KMS-11 (cell line): Measurements from ENCODE around the gene SCRN3.
"Not testable (repeated sequence)": the region's sequence is repeated elsewhere in the genome, so short reads cannot be mapped to it uniquely, and the experiment has no call there.

Source experiments
- H2AFZ ChIP-seq: fragments of 200-600 bp; sonication (generic); 2 replicates; pipeline ENCODE4 v1.6.1; 2016; ENCODE audit warnings: antibody characterized with exemption, mixed run types, low read depth
- H3K27ac ChIP-seq: fragments of 200-600 bp; sonication (generic); 2 replicates; pipeline ENCODE4 v1.6.1; 2016; ENCODE audit warnings: mild to moderate bottlenecking, mixed run types
- H3K27me3 ChIP-seq: fragments of 200-600 bp; sonication (generic); 2 replicates; pipeline ENCODE4 v1.6.1; 2017; ENCODE audit warnings: mild to moderate bottlenecking, low read depth, mixed run types, moderate library complexity; ENCODE audit not compliant: insufficient read depth
- H3K36me3 ChIP-seq: fragments of 200-600 bp; sonication (generic); 2 replicates; pipeline ENCODE4 v1.6.1; 2017; ENCODE audit warnings: mild to moderate bottlenecking, mixed run types; ENCODE audit not compliant: insufficient read depth
- H3K4me1 ChIP-seq: fragments of 200-600 bp; sonication (generic); 2 replicates; pipeline ENCODE4 v1.6.1; 2016; ENCODE audit warnings: mild to moderate bottlenecking, low read depth, mixed run types; ENCODE audit not compliant: poor library complexity, severe bottlenecking
- H3K4me2 ChIP-seq: fragments of 200-600 bp; sonication (generic); 2 replicates; pipeline ENCODE4 v1.7.0; 2016; ENCODE audit warnings: mild to moderate bottlenecking, mixed run types
- H3K4me3 ChIP-seq: fragments of 200-600 bp; sonication (generic); IDR thresholded peaks from 2 replicates; pipeline ENCODE4 v1.6.1; 2017; ENCODE audit warnings: low read depth, low read length, mixed read lengths; ENCODE audit not compliant: insufficient read depth
- H3K79me2 ChIP-seq: fragments of 200-600 bp; sonication (generic); 2 replicates; pipeline ENCODE4 v1.6.1; 2016; ENCODE audit warnings: low read depth, mixed run types; ENCODE audit not compliant: insufficient read depth
- H3K9ac ChIP-seq: fragments of 200-600 bp; sonication (generic); 2 replicates; pipeline ENCODE4 v1.6.1; 2016; ENCODE audit warnings: mild to moderate bottlenecking, mixed run types
- H4K20me1 ChIP-seq: fragments of 200-600 bp; sonication (generic); 2 replicates; pipeline ENCODE4 v1.6.1; 2016; ENCODE audit warnings: mild to moderate bottlenecking, mixed run types; ENCODE audit not compliant: insufficient read depth
- TF ChIP-seq, protein P1 (sequence below): fragments of 200-600 bp; sonication (generic); conservative IDR thresholded peaks from 2 replicates; pipeline ENCODE4 v1.6.1; 2017; ENCODE audit warnings: low read depth, mild to moderate bottlenecking, antibody characterized with exemption, low read length, moderate library complexity, mixed read lengths

The SCRN3 gene

DNA sequence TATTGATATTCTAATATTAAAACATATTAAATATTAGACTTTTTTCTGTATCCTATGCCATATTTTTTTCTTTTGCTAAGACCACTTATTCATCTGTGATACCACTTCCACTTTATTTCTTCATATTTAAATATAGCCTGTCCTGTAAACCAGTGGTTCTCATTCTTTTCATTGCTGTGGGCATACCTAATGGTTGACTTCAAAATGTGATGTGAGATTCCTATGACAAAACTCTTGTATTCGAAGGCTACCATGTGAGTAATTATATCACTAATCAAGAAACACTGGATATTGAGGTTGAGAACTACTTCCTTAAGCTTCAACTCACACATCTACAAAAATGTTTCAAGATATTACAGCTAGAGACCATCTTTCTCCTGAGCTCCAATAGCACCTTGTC, 3.6 kb downstream of the SCRN3 start:
- no peak overlapping the region for H3K27ac ChIP-seq
- H2AFZ ChIP-seq = no peak overlapping the region
- no peak overlapping the region for H3K9ac ChIP-seq
- no peaks in the 10 kb centered on the region for H3K27me3 ChIP-seq
- no peak overlapping the region for H3K4me3 ChIP-seq
- H3K79me2 ChIP-seq = no peaks in the 10 kb centered on the region
- H3K4me1 ChIP-seq = no peaks in the 10 kb centered on the region
- no peaks in the 10 kb centered on the region for H3K36me3 ChIP-seq
- H3K4me2 ChIP-seq = no peak overlapping the region
- H4K20me1 ChIP-seq = no peaks in the 10 kb centered on the region
- TF ChIP-seq, protein P1, sequence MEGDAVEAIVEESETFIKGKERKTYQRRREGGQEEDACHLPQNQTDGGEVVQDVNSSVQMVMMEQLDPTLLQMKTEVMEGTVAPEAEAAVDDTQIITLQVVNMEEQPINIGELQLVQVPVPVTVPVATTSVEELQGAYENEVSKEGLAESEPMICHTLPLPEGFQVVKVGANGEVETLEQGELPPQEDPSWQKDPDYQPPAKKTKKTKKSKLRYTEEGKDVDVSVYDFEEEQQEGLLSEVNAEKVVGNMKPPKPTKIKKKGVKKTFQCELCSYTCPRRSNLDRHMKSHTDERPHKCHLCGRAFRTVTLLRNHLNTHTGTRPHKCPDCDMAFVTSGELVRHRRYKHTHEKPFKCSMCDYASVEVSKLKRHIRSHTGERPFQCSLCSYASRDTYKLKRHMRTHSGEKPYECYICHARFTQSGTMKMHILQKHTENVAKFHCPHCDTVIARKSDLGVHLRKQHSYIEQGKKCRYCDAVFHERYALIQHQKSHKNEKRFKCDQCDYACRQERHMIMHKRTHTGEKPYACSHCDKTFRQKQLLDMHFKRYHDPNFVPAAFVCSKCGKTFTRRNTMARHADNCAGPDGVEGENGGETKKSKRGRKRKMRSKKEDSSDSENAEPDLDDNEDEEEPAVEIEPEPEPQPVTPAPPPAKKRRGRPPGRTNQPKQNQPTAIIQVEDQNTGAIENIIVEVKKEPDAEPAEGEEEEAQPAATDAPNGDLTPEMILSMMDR = no peak

GRCh38 chr2:174400853-174401252, 5.3 kb downstream of the SCRN3 start:
- Histone ChIP-seq H3K27me3 (no peaks in the 10 kb centered on the region), H2AFZ (no peak overlapping the region), H3K4me2 (no peak overlapping the region), H3K36me3 (no peaks in the 10 kb centered on the region), H3K9ac (no peak overlapping the region), H4K20me1 (no peaks in the 10 kb centered on the region), H3K79me2 (no peaks in the 10 kb centered on the region), H3K4me1 (no peaks in the 10 kb centered on the region), H3K27ac (no peak overlapping the region), H3K4me3 (no peak overlapping the region)
- TF ChIP-seq, protein P1 = no peak

DNA sequence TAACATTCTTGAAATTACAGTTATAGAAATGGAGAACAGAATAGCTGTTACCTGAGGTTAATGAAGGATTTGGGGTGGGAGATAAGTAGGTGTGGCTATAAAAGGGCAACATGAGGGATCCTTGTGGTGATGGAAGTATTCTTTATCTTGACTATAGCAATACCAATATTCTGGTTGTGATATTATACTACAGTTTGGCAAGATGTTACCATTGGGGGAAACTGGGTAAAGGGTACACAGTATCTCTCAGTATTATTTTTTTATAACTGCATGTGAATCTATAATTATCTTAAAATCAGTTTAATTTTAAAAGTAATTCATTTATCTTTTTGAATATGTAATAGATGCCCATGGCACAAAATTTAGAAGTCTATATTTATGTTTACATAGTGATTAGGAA, 8.1 kb downstream of the SCRN3 start:
- Histone ChIP-seq H3K79me2 (no peaks in the 10 kb centered on the region), H4K20me1 (no peaks in the 10 kb centered on the region), H3K4me3 (no peak overlapping the region), H3K27ac (no peak overlapping the region), H3K4me1 (no peaks in the 10 kb centered on the region), H3K4me2 (no peak overlapping the region), H3K36me3 (no peaks in the 10 kb centered on the region), H3K27me3 (no peaks in the 10 kb centered on the region), H2AFZ (no peak overlapping the region), H3K9ac (no peak overlapping the region)
- TF ChIP-seq, protein P1 = no peak

DNA sequence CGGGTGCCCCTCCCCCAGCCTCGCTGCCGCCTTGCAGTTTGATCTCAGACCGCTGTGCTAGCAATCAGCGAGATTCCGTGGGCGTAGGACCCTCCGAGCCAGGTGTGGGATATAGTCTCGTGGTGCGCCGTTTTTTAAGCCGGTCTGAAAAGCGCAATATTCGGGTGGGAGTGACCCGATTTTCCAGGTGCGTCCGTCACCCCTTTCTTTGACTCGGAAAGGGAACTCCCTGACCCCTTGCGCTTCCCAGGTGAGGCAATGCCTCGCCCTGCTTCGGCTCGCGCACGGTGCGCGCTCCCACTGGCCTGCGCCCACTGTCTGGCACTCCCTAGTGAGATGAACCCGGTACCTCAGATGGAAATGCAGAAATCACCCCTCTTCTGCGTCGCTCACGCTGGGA, 14.5 kb downstream of the SCRN3 start:
- H3K4me1 ChIP-seq, H3K27ac ChIP-seq, H2AFZ ChIP-seq, H3K79me2 ChIP-seq, H3K4me3 ChIP-seq, H4K20me1 ChIP-seq, H3K36me3 ChIP-seq, H3K9ac ChIP-seq, H3K4me2 ChIP-seq, H3K27me3 ChIP-seq: not testable (repeated sequence)

DNA sequence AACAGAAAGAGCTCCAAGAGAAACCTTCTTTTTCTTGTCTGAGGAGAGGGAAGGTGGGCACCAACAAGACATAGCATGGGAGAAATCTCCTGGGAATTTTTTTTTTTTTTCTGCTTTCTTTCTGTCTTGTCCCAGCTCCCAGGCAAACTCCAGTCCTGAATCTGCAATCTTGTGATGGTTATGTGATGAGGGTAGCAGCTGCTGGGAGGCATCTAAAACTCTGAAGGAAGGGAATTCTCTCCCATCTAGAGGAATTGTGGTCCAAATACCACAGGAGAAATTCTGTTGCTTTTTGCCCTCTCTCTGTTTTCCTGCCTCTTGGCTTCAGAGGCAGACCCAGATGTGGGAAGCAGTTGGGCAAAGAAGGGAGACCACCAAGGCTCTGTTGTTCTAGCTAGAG, 16.7 kb downstream of the SCRN3 start:
- H3K36me3 ChIP-seq = no peaks in the 10 kb centered on the region
- TF ChIP-seq, protein P1 = no peak
- H3K4me1 ChIP-seq = no peaks in the 10 kb centered on the region
- H2AFZ ChIP-seq = no peak overlapping the region
- H3K9ac ChIP-seq = no peak overlapping the region
- no peak overlapping the region for H3K4me2 ChIP-seq
- H3K27ac ChIP-seq = no peak overlapping the region
- no peaks in the 10 kb centered on the region for H3K79me2 ChIP-seq
- H3K4me3 ChIP-seq = no peak overlapping the region
- no peaks in the 10 kb centered on the region for H4K20me1 ChIP-seq
- H3K27me3 ChIP-seq = no peaks in the 10 kb centered on the region
